ENCODE data around the gene BAG1. TPM values are rescaled to one million over a fixed set of nuclear protein-coding genes. Genes with fewer than 3 reads are reported as not detected.

Gene BAG1
- total RNA-seq, 2 donors from 2014 or later: 38.7 to 39.9 TPM

DNA sequence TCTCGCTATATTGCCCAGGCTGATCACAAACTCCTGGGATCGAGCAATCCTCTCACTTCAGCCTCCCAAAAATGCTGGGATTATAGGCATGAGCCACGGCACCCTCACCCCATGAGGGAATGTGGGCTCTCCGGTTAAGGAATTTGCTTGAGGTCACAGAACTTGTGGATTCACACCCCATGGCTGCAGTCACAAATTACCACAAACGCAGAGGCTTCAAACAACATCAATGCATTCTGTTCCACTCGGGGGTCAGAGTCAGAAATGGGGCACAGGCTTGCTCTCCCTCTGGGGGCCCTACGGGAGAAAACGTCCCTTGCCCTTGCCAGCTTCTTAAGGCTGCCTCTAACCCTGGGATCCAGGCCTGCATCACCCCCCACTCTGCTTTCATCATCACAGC is 36.8 kb downstream of the BAG1 start:
- no peaks in the 10 kb centered on the region for H3K4me1 ChIP-seq (ENCODE audit: control insufficient read depth, insufficient read depth, low read length)
- H3K27ac ChIP-seq (ENCODE audit: low read depth, low read length): no peak overlapping the region
- H3K27me3 ChIP-seq (ENCODE audit: control insufficient read depth, insufficient read depth, low read length, poor library complexity, severe bottlenecking): peaks cover 13% of the 10 kb centered on the region
- Mint-ChIP-seq H3K9me3 (no peaks in the 10 kb centered on the region), H3K4me3 (no peak overlapping the region), H3K27ac (peak overlapping the region; percentile 77), H3K36me3 (ENCODE audit: low read depth) (no peaks in the 10 kb centered on the region), H3K4me1 (peaks cover 11% of the 10 kb centered on the region), H3K27me3 (ENCODE audit: insufficient read depth) (peaks cover 2% of the 10 kb centered on the region)
- H3K9ac ChIP-seq (ENCODE audit: extremely low read depth, low read length, poor library complexity, severe bottlenecking): no peak overlapping the region
- WGBS, 2 experiments (ENCODE audit: insufficient coverage in 1 of 2, insufficient read length in 1 of 2): 85% methylated on average over 4 to 8 of the region's 8 CpGs
- no peaks in the 10 kb centered on the region for H3K36me3 ChIP-seq (ENCODE audit: control insufficient read depth, insufficient read depth, low read length)
- no peak overlapping the region for H3K4me3 ChIP-seq (ENCODE audit: low read length)
- TF ChIP-seq, protein P1, sequence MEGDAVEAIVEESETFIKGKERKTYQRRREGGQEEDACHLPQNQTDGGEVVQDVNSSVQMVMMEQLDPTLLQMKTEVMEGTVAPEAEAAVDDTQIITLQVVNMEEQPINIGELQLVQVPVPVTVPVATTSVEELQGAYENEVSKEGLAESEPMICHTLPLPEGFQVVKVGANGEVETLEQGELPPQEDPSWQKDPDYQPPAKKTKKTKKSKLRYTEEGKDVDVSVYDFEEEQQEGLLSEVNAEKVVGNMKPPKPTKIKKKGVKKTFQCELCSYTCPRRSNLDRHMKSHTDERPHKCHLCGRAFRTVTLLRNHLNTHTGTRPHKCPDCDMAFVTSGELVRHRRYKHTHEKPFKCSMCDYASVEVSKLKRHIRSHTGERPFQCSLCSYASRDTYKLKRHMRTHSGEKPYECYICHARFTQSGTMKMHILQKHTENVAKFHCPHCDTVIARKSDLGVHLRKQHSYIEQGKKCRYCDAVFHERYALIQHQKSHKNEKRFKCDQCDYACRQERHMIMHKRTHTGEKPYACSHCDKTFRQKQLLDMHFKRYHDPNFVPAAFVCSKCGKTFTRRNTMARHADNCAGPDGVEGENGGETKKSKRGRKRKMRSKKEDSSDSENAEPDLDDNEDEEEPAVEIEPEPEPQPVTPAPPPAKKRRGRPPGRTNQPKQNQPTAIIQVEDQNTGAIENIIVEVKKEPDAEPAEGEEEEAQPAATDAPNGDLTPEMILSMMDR (conservative IDR thresholded peaks at IDR 0.05): no peak
- H3K9me3 ChIP-seq (ENCODE audit: control insufficient read depth, low read length): no peaks in the 10 kb centered on the region
- no peak for DNase-seq

DNA sequence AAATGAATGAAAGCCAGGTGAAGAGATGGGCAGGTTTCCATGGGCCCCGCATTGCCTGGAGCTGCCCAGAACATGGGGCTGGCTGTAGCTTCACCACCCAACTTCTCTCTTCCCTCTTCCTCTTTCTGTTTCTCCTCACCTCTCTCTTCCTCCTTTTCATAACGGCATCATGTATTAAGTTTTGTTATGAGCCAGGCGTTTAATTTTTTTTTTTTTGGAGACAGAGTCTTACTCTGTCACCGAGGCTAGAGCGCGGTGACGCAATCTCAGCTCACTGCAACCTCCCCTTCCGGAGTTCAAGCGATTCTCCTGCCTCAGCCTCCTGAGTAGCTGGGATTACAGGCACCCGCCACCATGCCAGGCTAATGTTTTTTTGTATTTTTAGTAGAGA is 37.5 kb downstream of the BAG1 start:
- H3K36me3 ChIP-seq (ENCODE audit: control insufficient read depth, insufficient read depth, low read length): no peaks in the 10 kb centered on the region
- TF ChIP-seq, protein P1 (conservative IDR thresholded peaks at IDR 0.05): no peak
- H3K4me3 Mint-ChIP-seq: no peak overlapping the region
- peaks cover 13% of the 10 kb centered on the region for H3K4me1 Mint-ChIP-seq
- no peak overlapping the region for H3K27ac ChIP-seq (ENCODE audit: low read depth, low read length)
- no peaks in the 10 kb centered on the region for H3K9me3 Mint-ChIP-seq
- 91 to 98% methylated on average over 9 to 10 of the region's 10 CpGs for WGBS, 2 experiments (ENCODE audit: insufficient coverage in 1 of 2, insufficient read length in 1 of 2)
- no peak overlapping the region for H3K4me3 ChIP-seq (ENCODE audit: low read length)
- H3K27me3 Mint-ChIP-seq (ENCODE audit: insufficient read depth): no peaks in the 10 kb centered on the region
- H3K27me3 ChIP-seq (ENCODE audit: control insufficient read depth, insufficient read depth, low read length, poor library complexity, severe bottlenecking): peaks cover 5% of the 10 kb centered on the region
- H3K4me1 ChIP-seq (ENCODE audit: control insufficient read depth, insufficient read depth, low read length): no peaks in the 10 kb centered on the region
- H3K36me3 Mint-ChIP-seq (ENCODE audit: low read depth): no peaks in the 10 kb centered on the region
- no peak for DNase-seq
- no peak overlapping the region for H3K9ac ChIP-seq (ENCODE audit: extremely low read depth, low read length, poor library complexity, severe bottlenecking)
- no peak overlapping the region for H3K27ac Mint-ChIP-seq
- H3K9me3 ChIP-seq (ENCODE audit: control insufficient read depth, low read length): no peaks in the 10 kb centered on the region

DNA sequence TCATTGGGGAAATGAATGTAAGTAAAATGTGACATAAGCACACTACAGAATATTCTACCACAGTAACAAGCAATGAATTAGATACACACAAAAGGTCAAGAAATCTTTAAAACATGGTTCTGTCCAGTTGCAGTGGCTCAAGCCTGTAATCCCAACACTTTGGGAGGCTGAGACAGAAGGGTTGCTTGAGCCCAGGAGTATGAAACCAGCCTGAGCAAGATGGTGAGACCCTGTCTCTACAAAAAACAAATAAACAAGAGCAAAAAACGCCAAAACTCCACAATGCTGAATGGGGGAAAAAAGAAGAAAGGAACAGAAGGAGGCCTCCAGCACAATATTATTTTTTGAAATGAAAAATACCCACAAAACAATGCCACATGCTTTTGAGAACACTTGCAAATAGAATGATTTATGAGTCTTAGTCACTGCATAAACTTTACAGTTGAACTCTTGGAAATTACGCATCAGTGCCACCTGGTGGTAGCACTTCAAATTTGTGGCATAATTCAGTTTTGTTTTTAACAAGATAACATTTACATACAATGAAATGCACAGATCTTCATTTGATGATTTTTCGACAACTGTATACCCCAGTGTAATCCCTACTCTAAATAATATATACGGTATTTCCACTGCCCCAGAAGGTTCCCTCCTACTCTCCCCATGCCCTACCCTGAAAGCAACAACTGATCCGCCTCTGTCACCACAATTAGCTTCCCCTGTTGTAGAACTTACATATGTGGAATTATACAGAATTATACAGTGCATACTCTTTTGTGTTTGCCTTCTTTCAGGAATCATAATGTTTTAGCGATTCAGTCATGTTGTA is 39.0 kb downstream of the BAG1 start:
- TF ChIP-seq, protein P1 (conservative IDR thresholded peaks at IDR 0.05): peak; percentile 93
- Mint-ChIP-seq H3K9me3 (no peaks in the 10 kb centered on the region), H3K36me3 (ENCODE audit: low read depth) (no peaks in the 10 kb centered on the region), H3K27me3 (ENCODE audit: insufficient read depth) (no peaks in the 10 kb centered on the region), H3K4me1 (peaks cover 13% of the 10 kb centered on the region), H3K4me3 (no peak overlapping the region), H3K27ac (no peak overlapping the region)
- H3K4me1 ChIP-seq (ENCODE audit: control insufficient read depth, insufficient read depth, low read length): no peaks in the 10 kb centered on the region
- no peaks in the 10 kb centered on the region for H3K9me3 ChIP-seq (ENCODE audit: control insufficient read depth, low read length)
- no peak overlapping the region for H3K9ac ChIP-seq (ENCODE audit: extremely low read depth, low read length, poor library complexity, severe bottlenecking)
- 29 to 32% methylated on average over 4 to 5 of the region's 6 CpGs for WGBS, 2 experiments (ENCODE audit: insufficient coverage in 1 of 2, insufficient read length in 1 of 2)
- H3K27ac ChIP-seq (ENCODE audit: low read depth, low read length): no peak overlapping the region
- H3K4me3 ChIP-seq (ENCODE audit: low read length): no peak overlapping the region
- H3K27me3 ChIP-seq (ENCODE audit: control insufficient read depth, insufficient read depth, low read length, poor library complexity, severe bottlenecking): no peaks in the 10 kb centered on the region
- H3K36me3 ChIP-seq (ENCODE audit: control insufficient read depth, insufficient read depth, low read length): no peaks in the 10 kb centered on the region
- peak; percentile 82 for DNase-seq
